NCI-H526 (cell line): ENCODE results near the gene FN3KRP.

Experiments used
- DNase-seq, 2 experiments: peaks; one replicate each; lab custom pipeline; 2025; lab: John Stamatoyannopoulos, UW

The FN3KRP gene

GRCh38 chr17:82687871-82688270 lies 28.6 kb upstream of the FN3KRP start:
- no peak for DNase-seq

DNA sequence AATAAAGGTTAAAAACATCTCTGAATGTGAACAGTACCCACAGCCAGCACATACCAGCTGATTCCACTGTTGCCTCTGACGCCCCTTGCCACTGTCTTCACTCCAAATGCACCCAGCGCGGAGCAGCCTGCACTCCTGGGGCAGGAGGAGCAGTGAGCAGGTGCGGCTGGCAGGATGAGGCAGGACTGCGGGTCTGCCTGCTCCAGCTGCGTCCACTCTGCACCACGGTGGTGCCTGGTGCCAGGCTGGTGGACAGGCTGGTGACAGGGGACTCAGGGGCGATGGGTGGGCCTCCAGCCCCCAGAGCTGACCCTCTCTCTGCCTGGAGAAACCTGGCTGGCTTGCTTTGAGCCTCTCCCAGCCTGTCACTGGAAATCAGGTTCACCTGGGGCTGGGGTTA lies 27.4 kb upstream of the FN3KRP start:
- no peak for DNase-seq

GRCh38 chr17:82690786-82691489 lies 25.6 kb upstream of the FN3KRP start:
- no peak for DNase-seq

DNA sequence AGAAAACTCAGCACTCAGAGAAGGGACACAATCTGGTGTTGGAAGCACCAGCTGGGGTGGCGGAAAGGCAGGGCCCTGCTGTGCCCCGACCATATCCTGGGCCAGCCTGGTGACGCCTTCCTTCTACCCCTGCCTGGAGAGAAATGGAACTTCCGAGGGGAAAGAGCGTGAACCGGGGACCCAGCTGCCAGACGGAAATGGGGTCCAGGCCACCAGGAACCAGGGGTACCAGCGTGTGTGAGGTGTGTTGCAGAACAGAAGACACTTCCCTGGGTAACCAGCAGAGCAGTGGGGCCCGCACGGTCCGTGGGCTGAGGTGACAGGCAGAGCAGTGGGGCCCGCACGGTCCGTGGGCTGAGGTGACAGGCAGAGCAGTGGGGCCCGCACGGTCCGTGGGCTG lies 24.8 kb upstream of the FN3KRP start:
- no peak for DNase-seq

- DNase-seq, result no peak
Observed at GRCh38 chr17:82692268-82692667, 24.2 kb upstream of the FN3KRP start.

DNA sequence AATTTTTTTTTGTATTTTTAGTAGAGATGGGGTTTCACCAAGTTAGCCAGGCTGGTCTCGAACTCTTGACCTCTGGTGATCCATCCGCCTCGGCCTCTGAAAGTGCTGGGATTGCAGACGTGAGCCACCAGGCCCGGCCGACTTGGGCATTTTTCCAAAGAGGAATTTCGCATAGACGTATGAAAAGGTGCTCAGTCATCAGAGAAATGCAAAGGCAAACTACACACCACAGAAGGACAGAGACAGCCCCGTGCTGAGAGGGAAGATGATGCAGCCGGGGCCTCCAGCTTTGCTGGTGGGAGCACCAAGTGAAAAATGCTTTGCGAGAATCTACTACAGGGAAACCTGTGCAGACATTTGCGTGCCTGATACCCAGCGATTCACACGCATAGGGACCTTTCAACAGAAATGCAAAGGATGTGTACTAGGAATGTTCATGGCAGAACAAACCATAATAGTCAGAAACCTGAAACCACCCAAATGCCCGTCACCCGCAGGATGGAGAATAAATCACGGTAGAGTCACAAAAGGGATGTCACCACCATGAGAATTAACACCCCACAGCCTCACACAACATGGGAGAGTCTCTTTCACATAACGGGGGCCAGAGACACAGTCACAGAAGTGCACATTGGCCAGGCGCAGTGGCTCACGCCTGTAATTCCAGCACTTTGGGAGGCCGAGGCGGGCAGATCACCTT lies 23.2 kb upstream of the FN3KRP start:
- DNase-seq, result no peak

DNA sequence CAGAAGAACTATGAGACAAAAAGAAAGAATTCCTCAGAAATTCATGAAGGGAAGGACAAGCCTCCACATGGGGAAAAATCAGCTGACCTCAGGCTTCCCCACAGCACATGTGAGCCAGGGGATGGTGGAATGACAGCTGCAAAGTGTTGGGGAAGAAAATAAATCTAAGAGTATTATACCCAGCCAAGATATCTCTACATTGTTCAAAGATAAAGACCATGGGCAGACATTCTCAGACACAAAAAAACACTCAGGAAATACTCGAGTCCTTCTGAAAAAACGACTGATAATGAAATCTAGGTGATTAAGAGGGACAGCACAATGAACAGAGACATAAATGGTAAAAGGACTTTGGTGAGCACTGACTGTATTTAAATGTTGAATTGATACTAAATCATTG lies 21.9 kb upstream of the FN3KRP start:
- no peak for DNase-seq

DNA sequence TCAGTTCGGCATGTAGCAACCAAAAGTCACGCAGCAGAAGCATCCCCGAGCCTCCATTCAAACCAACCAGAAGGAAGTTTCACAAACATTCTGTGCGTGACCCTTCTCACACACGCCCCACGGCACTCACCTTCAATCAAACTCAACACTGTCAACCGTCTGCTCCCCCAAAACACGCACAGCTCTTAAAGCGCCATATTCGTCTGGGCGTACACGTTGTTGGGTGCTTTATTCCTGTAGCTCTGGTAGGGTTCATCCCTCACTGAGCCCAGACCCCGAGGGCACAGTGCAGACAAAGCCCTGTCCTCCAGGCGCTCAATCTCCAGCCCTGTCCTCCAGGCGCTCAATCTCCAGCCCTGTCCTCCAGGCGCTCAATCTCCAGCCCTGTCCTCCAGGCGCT lies 20.2 kb upstream of the FN3KRP start:
- DNase-seq, result no peak

DNA sequence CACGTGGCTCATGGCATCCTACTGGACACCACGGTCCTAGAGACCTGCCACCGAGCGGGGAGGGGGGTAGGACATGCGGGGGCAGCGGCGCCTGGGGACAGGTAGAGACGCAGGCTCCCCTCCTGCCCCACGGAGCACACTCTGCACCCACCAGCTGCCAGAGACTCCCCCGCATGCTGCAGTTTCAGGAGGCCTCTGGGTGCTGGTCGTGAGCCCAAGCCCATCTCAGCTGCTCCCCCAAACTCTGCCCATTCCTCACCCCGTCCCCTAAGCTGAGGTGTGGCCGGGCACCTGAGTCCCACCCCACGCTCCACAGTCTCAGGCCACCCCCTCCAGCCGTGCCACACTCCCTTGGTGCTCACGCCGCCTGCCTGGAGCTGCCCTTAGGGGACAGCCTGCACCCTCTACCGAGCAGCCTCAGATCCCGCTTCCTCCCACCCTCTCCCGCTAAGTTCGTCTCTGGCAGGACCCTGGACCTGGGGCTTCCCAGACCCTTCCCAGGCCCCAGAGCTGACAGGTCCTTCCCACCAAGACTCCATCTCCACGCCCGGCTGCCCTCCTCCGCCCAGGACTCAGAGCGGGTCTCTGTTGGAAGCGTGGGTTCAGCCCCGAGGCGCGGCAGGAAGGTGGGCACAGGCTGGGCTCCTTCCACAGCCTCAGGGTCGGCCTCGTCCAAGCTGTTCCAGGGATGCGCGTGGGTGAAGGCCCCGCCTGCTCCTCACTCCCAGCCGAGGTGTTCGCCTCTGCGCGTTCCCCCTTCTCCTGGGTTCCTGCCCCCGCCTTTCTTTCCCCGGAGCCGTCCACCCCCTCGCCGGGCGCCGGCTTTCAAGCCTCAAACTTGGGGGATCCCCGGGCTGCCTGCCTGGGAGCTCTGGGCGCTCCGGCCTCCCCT lies 19.3 kb upstream of the FN3KRP start:
- DNase-seq, result peak in 1 of 2 experiments; percentile 50

GRCh38 chr17:82697808-82698064 lies 18.8 kb upstream of the FN3KRP start:
- no peak for DNase-seq

DNA sequence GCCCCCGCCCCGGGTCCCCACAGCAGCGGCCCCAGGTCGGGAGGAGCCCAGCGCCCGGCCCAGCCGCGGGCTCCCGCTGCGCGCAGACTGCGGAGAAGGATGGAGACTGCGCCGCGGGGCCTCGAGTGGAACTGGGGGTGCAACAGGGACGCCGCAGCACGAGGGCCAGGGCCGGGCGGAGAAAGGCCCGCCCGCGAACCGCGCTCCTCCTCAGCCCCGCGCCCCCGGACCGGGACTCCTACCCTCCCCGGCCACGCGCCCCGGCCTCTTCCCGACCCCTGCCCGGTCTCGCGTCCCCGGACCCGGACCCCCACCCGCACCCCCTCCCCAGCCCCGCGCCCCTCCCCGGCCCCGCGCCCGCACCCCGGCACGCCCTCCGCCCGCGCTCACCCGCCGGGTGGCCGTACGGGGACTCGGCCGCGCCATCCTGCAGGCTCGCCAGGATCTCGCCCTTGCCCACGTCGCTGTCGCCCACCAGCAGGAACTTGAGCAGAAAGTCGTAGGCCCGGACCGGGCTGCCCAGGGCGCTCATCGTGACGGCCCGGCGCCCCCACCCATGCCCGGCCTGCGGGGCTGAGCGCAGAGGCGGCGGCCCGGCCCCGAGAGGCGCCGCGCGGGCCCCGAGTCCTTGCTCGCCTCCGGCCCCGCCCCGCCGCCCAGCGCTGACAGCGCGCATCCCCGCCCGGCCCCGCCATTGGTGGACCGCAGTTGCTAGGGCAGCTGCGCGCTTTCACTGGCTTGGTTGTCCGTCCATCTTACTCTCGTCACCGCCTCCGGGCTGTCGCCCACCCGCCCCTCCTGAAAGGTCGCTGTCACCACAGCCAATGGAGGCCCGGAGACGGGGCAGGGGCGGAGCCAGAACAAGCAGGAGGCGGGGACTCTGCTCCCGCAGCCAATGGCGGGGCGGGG lies 18.2 kb upstream of the FN3KRP start, which contains the start of gene RAB40B:
RAB40B (minus strand) TSS at position 634 of the 909 bp plus-strand sequence; CDS start at position 532, 102 bp downstream.
- peak; percentile 93 to 99 for DNase-seq

- DNase-seq, result peak in 1 of 2 experiments; percentile 76
Observed at GRCh38 chr17:82698974-82699442, 17.5 kb upstream of the FN3KRP start.

GRCh38 chr17:82699551-82699950 lies 17.0 kb upstream of the FN3KRP start:
- DNase-seq, result no peak

DNA sequence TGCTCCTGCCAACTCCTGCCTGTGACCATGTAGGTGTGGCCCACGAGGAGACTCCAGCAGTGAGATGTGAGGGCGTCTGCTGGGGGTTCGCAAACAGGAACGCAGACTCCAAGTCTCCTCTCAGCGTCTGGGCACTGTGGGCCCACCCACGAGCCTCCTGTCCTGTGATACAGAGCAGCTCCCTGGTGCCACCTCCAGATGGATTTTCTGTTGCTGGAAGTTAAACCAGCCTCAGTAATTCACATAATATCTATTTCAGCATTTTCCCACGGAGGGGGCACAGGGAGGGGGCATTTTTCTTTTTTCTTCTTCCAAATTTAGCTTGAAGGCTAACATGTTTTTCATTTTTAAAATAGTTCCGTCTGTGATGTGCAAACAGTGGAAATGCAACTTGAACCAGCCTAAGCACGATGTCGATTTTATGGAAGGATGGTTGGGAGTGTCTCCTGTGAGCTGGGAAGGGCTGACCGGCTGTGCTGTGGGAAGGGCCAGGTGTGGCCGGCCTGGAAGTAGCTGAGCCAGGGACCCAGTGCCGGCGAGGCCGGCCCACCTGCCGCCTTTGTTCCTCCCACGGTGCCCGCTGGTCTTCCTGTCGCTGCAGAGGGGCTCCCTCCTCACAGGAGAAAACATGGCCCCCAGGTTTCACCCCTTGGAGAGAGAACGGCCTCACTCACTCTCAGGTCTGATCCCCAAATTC lies 14.1 kb upstream of the FN3KRP start:
- DNase-seq, result peak in 1 of 2 experiments; percentile 48

DNA sequence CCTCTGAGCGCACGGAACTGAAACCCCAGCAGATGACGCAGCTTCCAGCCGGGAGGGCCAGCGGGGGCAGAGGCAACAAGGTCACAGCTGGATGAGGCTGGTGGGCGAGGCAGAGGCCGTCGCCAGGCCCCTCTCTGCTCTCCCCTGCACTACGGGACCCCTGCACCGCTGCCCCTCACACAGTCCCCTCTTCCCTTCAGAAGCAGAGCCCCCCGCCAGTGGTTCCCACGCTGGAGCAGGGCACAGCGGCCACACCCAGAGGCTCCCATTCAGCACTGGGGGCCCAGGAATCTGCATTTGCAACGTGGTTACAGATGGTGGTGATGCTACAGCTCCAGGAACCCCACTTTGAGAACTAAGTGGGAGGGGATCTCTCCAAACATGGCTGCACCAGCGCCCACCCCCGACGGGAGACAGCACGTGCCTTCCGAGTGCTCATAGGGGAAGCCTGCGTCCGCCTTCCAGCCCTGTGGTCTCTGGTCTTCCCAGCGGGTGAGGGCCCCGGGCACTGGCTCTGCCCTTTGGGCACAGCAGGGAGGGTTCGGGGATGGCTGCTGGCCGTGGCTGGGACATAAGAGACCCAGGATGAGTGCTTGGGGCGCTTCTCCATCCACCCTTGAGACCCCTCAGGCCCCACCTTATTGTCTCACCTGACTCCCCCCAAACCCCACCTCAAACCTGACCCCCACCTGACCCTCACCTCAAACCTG lies 13.3 kb upstream of the FN3KRP start:
- no peak for DNase-seq

DNA sequence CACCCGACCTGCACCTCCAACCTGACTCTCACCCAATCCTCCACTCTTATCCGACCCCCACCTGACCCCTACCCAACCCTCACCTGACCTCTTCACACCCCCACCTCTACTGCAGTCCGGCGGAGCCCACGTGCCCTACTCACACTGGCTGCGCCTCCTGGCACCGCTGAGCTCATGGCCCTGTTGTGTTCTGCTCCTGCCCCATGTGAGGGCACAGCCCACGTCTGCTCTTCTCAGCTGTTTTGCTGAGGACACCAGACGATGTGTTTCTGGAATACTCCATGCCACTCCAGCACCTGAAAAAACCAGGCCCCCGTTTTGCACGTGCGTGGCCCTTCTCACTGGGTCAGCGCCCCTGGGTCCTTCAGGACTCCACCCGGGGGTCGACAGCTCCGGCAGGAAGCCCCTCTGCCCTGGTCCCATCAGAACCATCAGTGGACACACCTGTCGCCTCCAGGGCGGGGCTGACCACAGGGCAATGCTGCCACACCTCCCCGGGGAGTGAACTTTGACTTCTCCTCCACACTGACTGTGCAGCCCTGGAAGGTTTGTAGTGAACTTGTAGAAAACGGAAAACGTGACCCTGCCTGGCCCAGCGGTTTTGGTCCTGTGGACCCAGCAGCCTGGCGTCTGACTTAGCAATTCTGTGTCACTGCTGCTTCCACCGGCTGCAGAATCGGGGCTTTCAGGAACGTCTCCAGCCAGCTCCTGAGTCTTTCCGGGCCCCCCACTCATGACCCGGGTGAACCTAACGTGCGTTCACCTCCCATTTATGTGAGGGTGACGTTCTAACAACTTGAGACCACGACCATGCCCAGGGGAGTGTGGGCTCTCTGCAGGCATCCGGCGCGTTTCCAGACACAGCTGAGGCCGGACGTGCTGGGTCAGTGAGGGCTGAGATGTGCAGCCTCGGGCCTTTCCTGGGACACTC lies 12.3 kb upstream of the FN3KRP start:
- no peak for DNase-seq

DNA sequence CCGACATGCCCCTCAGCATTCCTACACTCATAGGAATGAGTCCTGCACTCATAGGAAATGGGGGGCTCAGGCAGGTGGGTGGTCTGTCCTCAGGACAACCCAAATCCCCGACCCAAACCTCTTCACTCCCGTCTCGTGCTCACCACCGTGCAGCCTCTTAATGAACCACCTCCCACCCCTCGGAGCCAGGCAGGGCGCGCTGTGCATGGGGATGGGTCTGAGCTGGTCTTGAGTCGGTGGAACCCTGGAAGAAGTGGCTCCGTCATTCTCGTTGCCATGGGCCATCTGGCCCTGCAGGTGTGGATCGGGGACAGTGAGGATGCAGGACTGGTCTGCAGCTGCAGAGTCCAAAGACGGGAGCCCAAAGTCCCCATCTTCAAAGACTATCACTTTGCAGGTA lies 11.6 kb upstream of the FN3KRP start:
- DNase-seq, result no peak

GRCh38 chr17:82705756-82706155 lies 10.8 kb upstream of the FN3KRP start:
- no peak for DNase-seq

DNA sequence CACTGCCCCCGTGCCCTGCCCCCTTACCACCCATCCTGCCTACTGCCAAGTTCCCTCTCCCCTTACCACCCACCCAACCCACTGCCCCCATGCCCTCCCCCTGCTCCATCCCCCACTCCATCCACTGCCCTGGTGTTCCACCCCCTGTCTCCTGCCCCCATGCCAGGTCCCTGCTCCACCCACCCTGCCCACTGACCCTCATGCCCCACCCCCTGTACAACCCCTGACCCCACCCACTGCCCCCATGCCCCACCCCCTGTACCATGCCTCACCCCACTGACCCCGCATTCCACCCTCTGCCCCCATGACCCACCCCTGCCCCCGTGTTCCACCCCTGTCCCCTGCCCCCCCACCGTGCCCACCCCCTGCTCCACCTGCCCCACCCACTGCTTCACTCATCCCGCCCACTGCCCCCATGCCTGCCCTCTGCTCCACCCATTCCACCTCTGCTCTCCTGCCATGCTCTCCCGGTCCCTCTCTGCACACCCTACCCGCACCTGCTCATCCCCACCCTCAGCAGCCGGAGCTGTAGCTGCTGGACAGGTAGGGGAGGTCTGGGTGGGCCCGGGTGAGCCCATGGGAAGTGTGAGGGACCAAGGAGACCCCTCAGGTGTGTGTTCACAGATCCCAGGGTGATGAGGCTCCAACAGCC lies 7.4 kb upstream of the FN3KRP start:
- peak in 1 of 2 experiments; percentile 26 for DNase-seq
